Measurements from ENCODE around the gene EXOG.

EXOG gene

DNA sequence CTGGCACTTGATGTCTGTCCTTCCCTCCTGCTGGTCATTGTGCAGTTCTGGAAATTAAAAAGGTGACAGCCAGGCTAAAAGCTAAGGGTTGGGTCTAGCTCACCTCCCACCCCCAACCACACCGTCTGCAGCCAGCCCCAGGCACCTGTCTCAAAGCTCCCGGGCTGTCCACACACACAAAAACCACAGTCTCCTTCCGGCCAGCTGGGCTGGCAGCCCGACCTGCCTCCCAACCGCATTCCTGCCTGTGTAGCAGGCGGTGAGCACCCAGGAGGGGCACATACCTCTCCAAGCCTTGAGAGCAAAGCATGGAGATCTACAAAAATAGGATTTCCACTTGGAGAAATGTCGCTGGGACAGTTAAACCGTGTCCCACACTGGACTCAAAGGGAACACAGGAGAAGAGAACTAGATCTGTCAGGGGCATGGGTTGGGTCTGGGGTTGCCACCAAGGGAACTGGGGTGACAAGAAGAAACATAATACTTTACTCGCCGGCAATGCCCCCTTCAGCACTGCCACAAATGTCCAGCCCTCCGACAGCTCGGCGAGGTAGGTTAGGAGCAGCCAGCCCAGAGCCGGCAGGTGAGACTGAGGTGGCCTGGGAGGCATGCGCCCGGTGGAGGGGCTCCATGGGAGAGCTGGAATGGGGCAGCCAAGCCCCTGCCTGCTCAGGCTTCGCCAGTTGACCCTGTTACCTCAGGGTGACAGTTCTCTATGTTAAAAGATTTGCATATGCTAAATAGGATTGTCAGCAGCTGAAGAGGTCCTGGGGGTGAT is 52.2 kb downstream of the EXOG start:
- DNase-seq, result no peak

DNA sequence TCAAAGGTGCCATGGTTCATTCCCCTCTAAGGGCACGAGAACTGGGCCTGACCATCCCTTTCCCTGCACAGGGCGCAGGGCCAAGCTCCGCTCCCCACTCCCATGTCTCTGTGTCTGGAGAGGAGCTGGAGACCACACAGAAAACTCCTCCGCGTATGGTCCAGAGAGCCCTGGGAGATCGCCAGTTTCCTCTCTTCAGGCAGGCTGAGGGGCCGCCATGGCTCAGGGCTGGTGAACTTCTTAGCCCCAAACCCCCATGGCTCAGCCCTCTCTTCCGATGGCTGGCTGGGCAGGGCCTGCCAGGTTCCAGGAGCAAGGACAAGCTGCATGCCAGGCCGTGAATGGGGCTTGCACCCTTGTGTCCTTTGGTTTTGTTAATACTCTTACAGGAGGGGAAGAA is 52.9 kb downstream of the EXOG start:
- DNase-seq, result no peak

DNA sequence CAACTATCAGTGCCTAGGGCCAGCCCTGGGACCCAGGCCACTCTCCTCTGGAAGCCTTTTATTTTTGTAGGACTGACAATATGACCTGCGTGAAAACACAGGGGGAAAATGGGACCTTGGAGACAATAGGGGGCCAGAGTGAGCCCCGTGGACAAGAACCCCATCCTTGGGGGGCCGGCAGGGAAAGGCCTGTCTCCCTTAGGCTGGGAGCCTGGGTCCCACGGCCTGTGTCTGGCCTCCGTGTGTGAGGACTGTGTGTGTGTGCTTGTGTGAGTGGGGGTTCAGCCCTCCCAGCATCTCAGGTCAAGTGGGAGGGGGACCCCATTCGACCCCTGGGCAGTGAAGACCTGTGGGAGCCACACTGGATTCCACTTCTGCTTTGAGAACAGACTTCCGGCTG is 53.3 kb downstream of the EXOG start:
- DNase-seq, result no peak

DNA sequence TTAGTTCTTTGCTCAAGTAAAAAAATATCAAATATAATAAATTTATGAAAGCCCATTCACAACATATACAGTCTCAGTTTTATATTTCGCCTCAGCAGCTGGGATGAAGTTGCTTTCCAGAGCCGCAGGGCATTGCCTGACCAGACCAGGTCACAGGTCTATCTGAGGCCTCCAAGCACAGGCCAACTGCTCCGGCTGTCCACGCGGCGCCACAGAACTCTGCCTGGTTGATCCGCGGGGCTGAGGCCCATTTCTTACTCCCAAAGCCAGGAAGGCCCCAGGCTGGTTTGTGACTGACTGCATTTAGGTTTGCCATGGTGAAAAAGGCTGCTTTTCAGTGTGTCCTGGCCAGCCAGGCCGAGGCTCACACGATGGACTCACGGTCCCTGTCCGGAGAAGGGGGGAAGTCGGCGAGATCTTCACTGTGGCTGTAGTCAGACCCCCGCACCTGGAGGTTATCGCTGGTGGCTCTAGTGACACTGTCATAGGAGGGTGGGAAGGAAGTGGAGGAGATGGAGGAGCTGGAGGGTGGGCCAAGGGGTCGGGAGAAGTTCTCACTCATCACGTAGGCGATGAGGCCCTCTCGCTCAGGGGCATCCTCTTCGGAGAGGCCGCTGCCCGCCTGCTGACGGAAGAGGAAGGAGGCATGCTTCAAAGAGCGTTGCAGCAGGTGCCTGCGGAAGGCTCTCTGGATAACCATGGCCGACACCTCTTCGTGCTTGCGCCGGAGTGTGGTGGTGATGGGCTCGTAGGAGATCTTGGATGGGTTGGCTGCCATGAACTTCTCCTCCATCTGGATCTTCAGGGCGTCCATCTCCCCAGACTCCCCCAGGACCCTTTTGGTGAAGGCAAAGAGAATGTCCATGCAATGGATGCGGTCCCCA is 54.1 kb downstream of the EXOG start:
- DNase-seq, result no peak

DNA sequence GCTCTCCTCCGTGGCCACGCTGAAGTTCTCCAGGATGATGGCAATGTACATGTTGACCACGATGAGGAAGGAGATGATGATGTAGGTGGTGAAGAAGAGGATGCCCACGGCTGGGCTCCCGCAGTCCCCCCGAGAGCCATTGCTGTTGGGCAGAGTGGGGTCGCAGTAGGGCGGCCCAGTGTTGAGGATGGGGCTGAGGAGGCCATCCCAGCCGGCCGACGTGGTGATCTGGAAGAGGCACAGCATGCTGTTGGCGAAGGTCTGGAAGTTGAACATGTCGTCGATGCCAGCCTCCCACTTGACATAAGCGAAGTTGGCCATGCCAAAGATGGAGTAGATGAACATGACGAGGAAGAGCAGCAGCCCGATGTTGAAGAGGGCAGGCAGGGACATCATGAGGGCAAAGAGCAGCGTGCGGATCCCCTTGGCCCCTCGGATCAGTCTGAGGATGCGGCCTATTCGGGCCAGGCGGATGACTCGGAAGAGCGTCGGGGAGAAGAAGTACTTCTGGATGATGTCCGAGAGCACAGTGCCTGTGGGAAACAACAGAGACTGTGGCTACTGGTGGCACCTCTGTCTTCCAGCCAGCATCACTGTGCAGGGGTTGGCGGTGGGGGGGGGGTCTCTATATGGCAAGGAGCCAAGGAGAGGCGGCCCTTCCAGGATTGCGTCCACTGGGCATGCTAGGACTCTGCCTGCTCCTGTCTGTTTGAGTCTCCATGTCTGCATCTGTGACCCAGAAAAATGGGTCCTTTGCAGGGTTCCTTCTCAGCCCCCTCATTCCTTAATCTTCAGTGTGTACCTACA is 55.1 kb downstream of the EXOG start:
- no peak for DNase-seq

DNA sequence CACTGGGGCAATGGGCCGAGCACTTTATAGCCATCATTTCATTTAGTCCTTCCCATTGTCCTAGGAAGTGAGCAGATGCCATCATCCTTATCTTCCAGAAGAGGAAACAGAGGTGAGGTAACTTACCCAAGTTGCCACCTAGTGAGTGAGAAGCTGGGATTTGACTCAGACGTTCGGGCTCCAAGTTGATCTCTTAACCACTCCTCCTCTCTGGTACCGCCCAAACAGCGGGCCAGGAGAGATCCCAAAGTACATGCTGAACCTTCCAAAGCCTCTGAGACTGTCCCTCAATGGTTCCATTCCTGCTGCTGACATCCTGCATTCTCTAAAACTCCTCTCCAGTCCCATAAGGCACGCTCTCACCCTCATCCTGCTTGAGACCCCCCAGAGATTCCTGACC is 56.2 kb downstream of the EXOG start:
- no peak for DNase-seq

DNA sequence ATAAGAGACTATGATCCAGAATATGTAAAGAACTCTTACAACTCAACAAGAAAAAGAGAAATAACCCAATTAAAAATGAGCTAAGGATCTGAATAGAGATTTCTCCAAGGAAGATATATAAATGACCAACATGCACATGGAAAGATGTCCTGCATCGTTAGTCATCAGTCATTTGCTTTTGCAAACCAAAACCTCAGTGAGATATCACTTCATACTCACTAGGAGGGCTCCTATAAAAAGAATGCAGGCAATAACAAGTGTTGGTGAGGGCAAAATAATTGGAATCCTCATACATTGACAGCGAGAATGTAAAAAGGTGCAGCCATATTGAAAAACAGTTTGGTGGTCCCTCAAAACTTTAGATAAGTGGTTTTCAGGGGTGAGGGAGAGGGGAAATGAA is 56.9 kb downstream of the EXOG start:
- DNase-seq, result no peak

DNA sequence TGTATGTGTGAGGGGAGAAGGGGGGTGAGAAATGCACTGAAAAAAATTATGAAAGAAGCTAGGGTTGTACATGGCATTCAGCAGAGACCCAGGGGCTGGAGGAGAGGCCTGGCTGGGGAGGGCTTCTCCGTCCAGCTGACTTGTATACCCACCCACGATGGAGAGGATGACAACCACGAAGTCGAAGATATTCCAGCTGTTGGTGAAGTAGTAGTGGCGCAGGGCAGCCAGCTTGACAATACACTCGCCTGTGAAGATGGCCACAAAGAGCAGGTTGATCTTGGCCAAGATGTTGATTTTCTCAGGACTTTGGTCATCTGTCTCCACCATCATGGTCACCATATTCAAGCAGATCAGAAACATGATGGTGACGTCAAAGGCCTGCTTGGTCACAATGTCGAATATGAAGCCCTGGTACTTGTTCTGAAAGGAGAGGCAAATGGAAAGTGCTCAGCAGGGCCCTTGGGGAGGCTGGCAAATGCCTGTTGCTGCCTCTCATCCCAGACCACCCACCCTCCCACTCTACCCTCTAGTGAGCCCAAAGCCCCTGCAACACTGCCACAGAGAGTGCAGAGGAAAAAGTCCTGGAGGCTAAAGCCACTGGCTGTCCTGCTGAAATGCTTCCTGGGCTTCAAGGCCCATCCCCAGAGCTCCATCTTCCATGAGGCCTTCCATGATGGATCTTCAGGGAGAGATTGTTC is 58.1 kb downstream of the EXOG start:
- DNase-seq, result no peak

DNA sequence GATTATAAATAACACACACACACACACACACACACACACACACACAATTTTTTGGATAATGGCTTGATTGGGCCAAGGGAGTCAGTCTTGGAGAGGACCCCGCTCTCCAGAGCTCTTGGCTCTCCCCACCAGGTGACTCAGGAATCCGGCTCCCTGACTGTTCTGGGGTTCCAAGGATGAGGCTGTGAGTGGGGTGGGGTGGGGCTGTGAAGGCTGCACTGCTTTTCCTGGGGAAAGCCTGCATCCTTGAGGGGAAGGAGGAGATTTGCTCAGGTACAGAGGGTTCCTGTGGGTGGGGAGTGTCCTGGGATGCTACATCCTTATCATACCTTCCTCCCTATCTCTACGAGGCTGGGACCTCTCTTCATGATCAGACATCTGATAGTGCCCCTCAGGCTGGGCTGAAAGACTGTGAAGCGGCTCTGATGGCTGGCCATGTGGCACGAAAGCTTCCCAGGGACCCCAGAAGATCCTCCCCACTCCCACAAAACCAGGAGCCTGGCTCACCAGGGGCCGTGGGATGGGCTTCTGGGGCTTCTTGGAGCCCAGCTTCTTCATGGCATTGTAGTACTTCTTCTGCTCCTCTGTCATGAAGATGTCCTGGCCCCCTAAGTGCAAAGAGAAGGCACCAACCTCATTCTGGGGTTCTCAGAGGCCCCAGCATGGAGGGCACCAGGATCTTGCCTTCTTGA is 59.2 kb downstream of the EXOG start:
- DNase-seq, result no peak

DNA sequence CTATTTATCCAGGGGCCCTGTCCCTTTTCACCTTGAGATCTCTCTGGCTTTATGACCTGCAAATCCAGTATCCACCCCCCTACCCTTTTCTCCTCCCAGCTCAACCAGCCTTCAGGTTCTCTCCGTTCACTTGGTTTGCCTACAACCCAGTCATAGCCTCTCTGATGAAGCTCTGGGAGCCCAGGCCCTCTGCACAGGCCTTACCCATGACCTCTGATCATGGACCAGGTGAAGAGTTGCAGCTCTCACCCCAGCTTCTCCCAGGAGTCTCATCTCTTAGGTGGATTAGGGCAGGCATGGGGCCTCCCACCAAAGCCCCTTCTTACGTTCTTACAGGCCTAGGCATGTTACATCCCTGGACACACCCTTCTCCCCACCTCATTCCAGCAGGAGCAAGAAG is 59.8 kb downstream of the EXOG start:
- no peak for DNase-seq

DNA sequence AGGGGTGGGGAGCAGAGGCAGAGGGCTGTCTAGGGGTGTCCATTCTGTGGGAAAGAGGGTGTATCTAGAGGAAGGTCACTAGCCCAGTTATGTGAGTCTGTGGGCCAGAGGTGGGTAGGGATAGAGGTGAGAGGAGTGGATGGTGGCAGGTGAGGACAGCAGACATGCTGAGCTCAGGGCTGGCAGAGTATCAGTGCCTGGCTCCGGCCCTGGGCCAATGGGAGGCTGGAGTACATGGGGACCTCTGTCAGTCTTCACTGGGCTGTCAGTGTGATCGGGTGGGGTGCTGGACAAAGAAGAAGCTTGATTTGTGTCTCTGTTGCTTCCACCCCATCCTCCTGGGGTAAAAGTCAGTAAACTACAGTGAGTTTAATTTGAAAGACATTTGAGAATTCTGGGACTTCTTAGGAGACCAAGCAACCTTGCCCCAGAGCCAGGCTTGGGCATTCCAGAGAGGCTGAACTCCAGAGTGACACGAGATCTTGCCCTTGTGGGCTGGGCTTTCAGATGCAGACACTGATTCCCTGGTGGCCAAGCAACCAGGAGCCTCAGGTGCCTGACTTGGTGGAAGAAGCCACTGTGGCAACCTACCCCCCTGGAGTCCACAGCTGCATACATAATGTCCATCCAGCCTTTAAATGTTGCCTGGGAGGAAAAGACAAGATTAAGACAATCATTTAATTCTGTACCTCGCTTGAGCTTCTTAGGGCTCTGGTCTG is 60.7 kb downstream of the EXOG start:
- DNase-seq, result no peak

DNA sequence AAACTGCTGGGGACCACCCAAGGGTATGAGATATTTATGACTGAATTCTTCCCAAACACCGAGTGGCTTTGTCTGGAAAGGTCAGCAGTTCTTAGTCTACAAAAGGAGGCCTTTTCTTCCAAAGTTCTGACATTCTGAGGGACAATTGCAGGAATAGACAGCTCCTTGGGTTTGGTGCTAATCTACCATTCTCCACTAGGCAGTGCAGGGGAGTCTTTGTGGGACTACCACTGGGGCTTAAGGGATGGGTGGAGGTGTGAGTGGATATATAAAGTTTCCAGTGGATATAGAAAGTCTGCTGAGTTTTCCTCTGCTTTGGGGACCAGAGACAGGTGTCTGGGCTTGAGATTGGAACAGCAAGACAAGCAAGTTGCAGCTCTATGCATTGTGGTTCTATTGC is 62.7 kb downstream of the EXOG start:
- DNase-seq, result no peak

DNA sequence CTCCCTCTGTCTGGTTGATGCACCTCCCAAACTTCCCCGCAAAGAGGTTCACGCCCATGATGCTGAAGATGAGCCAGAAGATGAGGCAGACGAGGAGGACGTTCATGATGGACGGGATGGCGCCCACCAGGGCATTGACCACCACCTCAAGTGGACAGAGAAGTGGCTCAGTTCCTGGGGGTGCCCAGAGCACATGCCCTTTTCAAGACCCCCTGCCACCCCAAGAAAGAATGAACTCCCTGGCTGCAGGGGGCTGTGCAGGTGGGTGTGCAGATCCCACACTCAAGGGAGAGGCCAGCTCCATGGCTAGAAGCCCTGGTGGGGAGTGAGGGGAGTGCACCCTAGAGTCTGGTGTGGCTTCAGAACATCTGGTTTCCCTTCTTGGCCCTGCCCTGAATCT is 64.1 kb downstream of the EXOG start:
- no peak for DNase-seq

DNA sequence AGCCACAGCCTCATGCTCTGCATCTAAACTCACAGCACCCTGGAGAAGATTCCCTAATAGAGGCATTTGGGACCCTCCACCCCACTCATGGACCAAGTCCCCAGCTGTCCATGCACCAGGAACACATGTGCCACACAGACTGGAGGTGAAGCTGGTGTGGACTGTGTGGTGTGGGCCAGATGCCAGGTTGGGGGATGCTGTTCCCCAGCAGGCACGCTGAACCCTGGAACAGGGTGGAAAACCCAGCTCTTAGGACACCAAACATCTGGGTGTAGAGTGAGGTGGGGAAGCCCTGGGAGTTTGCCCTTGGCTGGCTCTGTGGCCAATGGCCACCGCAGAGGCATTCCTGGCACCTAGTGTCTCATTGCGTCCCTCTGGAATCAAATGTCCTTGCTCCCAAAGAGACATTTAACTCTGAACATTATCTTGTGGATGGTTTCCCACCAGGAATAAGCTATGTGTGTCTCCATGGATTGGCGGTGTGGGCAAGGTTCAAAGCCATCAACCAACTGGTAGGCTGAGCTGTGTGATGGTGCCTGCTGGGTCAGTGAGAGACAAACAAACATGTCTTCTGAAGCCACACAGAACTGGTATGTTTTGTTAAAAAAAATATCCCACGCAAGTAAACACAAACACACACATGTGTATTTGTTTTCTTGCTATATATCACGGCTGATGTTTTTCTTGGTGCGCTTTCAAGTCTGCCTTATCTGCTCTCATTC is 65.0 kb downstream of the EXOG start:
- no peak for DNase-seq

DNA sequence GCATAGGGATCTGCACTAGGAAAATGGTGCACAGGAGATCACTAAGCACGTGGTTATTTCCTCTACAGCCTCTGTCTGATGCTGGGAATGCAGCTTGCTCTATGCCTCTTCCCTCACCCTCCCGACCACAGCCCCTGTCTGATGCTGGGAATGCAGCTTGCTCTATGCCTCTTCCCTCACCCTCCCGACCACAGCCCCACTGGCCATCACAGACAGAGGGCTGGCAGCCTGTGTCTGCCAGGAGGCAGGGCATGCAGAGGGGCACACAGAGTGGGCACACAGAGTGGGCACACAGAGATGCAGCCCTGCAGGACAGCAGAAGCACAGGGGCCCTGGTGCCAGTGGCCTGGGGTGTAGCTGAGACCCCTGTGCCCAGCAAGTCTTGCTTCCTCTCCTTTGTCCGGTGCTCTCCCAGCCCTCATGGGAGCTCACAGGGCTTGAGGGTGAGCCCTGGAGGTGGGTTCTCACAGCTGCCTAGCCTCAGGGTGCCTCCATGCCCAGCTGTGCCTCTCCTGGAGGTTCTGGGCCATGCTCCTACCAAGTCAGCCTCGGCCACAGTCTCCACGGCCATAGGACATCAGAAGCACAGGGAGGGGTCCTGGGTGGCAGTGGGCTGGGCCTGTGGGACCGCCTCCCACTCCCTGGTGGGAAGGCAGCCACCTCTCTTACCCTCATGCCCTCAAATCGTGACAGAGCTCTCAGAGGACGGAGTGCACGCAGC is 65.8 kb downstream of the EXOG start:
- DNase-seq, result no peak

DNA sequence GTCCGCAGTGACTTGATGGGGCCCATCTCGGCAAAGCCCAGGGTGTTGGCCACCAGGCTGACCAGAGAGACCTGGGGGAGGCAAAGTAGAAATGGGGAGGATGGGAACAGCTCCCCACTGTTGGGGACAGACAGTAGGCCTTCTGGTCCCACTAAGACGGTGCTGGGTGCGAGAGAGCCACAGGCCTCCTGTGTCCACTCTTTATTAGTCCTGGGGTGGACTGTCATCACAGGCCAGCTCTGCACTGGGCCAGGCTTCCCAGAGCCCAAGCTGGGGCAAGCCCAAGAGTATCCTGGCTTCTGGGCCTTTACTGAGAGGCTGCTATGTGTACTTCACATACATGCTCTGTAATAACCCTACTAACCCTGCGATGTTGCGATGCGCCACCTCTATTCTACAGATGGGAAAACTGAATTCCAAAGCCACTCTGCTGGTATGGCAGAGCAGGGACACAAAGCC is 66.4 kb downstream of the EXOG start:
- no peak for DNase-seq

DNA sequence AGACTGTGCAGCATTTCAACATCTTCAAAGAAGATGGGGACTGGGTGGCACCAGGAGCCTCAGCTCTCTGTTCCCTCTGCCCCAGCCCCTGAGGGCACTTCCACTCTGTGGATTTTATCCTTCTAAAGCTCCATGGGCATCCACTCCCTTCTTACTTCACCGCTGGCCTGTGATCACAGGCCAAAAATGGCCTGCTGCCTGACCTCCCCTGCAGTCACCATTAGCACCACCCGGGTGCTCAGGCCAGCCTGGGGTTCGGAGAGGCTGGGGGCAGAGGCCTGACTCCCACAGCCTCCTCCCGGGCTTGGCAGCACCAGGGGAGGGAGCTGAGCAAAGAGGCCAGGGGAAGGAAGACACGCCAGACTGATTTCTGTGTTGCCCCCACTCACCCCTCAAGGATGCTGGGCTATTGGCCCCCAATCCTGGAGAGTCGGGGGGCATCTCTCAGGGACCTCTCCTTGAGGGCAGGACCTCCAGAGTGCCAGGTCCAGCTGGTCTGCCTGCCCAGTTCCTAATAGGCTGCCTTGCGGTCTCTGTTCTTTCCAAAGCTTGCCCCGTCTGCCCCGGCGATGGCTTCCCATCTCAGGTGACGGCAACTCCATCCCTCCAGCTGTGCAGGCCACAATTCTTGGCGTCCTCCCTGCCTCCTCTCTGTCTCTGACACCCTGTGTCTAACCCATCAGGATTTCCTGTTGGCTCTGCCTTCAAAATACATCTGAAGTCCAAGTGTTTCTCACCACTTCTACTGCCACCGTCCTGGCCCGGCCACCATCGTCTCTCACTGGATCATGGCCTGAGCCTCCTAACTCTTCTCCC is 67.1 kb downstream of the EXOG start:
- DNase-seq, result no peak

DNA sequence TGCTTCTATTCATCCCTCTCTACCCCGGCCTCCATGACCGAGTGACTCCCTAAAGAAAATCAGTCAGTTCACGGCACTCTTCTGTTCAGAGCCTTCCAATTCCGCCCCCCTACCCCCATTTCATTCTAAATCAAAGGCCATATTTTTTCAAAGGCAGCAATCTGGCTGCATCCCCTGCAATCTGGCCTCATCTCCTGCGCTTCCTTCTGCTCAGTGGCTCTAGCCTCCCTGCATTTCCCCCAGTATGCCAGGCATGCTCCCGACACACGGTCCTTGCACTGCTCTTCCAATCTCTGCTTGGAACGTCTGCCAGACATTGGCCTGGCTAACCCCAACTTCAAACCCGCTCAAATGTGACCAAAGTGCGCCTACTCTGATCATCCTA is 67.7 kb downstream of the EXOG start:
- no peak for DNase-seq

All from NCI-H446 (cell line).